SH-SY5Y (cell line): ENCODE results near the gene CHD9NB.

Experiments used
- GATA2 ChIP-seq: IDR thresholded peaks from 2 replicates; pipeline ENCODE4 v1.6.1; 2011; ENCODE audit warnings: mild to moderate bottlenecking, low read depth, low read length
- GATA3 ChIP-seq: IDR thresholded peaks from 2 replicates; pipeline ENCODE4 v1.6.1; 2011; ENCODE audit warnings: low read depth, mild to moderate bottlenecking, low read length, moderate library complexity

DNA sequence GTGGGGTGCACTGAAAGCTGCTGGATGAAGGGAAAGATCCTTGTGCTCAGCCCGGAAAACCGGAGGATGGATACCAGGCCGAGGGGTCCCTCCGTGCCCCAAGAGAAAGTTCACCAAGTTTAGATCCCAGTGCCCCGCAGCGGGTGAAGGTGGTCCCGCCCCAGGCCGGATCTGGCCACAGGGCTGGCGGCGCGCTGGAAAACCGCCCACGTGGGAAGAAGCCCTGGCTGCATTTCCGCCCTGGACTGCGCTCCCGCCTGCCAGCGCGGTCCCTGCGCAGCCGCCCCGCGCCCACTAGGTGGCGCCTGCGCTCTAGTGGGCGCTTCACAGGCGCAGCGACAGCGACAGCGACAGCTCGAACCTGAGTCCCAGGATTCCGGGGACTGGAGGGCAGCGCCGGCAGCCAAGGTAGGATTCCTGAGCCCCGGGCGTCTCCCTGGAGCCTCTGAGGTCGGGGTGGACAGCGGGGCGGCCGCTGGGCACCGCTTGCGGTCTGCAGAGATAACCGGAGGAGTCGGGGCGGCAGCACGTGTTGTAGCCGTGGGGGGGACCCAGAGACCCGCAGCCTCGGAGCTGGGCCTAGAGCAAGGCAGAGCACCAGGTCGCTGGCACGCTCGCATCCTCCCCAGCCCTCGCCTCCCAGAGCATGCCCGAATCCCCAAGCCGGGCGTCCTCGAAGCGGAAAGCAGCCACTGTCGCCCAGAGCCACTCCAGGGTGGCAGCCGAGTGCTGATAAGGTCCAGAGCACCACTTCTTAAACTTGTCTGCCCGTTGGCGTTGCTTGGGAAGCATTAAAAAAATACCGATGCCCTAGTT, 2.2 kb upstream of the CHD9NB start, which contains the start of gene CHD9:
- no peak for TF ChIP-seq GATA3
- TF ChIP-seq GATA2 = no peak; the same call in 1 of the 2 replicates
